Nephron (organoid): ENCODE measurements around the gene KIF4A.

Experiments used
- H3K27ac Mint-ChIP-seq, 3 experiments: 2 replicates each; pipeline ENCODE4 v1.8.0; 2020; ENCODE audit warnings: mixed read lengths in 3 of 3, mild to moderate bottlenecking in 2 of 3, moderate library complexity in 1 of 3
- H3K27me3 Mint-ChIP-seq: 2 replicates; pipeline ENCODE4 v1.8.0; 2021; ENCODE audit warnings: low read depth, mild to moderate bottlenecking, moderate library complexity, mixed read lengths
- H3K36me3 Mint-ChIP-seq: 2 replicates; pipeline ENCODE4 v1.8.0; 2020; ENCODE audit warnings: low read depth, mixed read lengths
- H3K4me1 Mint-ChIP-seq: 2 replicates; pipeline ENCODE4 v1.8.0; 2020; ENCODE audit warnings: mixed read lengths
- H3K4me3 Mint-ChIP-seq, 3 experiments: 2 replicates each; pipeline ENCODE4 v1.8.0; 2020; ENCODE audit warnings: mild to moderate bottlenecking in 3 of 3, mixed read lengths in 3 of 3, moderate library complexity in 2 of 3
- H3K9me3 Mint-ChIP-seq: 2 replicates; pipeline ENCODE4 v1.8.0; 2020; ENCODE audit warnings: mixed read lengths
- TF ChIP-seq, protein P1 (sequence below), 3 experiments: fragments of 200-600 bp; sonication (generic); IDR thresholded peaks; one replicate each; pipeline ENCODE4 v1.5.0; 2021; ENCODE audit warnings: antibody characterized with exemption in 3 of 3; ENCODE audit not compliant: unreplicated experiment in 3 of 3

KIF4A gene

GRCh38 chrX:70411475-70411874 lies 121.6 kb downstream of the KIF4A start:
- H3K4me1 Mint-ChIP-seq: no peaks in the 10 kb centered on the region
- no peaks in the 10 kb centered on the region for H3K27me3 Mint-ChIP-seq
- H3K27ac Mint-ChIP-seq: no peak overlapping the region
- H3K4me3 Mint-ChIP-seq: no peak overlapping the region
- no peaks in the 10 kb centered on the region for H3K9me3 Mint-ChIP-seq
- TF ChIP-seq, protein P1, sequence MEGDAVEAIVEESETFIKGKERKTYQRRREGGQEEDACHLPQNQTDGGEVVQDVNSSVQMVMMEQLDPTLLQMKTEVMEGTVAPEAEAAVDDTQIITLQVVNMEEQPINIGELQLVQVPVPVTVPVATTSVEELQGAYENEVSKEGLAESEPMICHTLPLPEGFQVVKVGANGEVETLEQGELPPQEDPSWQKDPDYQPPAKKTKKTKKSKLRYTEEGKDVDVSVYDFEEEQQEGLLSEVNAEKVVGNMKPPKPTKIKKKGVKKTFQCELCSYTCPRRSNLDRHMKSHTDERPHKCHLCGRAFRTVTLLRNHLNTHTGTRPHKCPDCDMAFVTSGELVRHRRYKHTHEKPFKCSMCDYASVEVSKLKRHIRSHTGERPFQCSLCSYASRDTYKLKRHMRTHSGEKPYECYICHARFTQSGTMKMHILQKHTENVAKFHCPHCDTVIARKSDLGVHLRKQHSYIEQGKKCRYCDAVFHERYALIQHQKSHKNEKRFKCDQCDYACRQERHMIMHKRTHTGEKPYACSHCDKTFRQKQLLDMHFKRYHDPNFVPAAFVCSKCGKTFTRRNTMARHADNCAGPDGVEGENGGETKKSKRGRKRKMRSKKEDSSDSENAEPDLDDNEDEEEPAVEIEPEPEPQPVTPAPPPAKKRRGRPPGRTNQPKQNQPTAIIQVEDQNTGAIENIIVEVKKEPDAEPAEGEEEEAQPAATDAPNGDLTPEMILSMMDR (IDR thresholded peaks at IDR 0.05; ENCODE audit: unreplicated experiment in 3 of 3): no peak
- H3K36me3 Mint-ChIP-seq: peaks cover 5% of the 10 kb centered on the region

DNA sequence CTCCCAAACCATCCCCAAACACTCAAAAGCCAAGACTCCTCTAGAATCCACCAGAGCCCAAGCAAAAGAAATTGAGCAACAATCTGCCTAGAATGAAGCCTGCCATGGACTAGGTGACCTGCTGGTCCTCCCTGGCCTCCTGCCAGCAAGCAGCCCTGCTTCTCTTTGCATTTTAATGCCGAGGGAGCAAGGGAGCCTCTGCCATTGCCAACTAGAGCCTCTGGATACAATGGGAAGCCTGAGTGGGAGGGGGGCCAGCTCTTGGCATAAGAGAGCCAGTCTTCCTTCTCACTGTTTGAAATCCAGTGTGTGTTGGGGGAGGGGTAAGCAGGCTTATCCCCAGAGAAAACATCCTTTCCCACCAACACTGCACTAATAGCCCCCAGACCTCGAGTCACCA lies 131.7 kb downstream of the KIF4A start:
- Mint-ChIP-seq H3K27ac (no peak overlapping the region), H3K4me1 (peaks cover 6% of the 10 kb centered on the region), H3K36me3 (no peaks in the 10 kb centered on the region), H3K9me3 (no peaks in the 10 kb centered on the region), H3K27me3 (peaks cover 14% of the 10 kb centered on the region), H3K4me3 (no peak overlapping the region)
- TF ChIP-seq, protein P1 (IDR thresholded peaks at IDR 0.05; ENCODE audit: unreplicated experiment in 3 of 3): no peak

DNA sequence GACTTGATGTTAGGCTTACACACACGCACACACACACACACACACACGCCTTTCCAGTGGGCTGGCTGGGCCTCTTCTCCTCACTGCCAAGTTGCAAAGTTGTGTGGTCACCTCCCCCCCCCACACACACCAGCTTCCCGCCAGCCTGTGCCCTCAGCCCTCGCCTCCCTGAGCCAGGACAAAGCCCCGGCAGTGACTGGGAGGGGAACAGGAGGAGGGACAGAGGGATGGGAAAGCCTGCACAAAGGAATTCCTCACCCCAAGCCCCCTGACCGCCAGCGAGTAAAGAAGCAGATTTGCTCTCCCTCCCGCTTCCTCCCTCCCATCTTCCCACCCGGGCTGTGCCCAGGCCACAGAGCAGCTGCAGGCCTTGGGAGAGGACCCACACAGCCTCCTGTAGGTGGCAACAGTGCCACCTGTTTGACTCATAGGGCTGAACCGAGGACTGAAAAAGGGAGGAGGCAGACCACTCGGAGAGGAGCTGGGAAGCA lies 133.0 kb downstream of the KIF4A start, which contains the start of gene GDPD2:
TSS of gene GDPD2 (plus strand) at position 464 of the 491 bp plus-strand sequence. CDS start 1,671 bp downstream, outside the sequence.
- Mint-ChIP-seq H3K27ac (peak within 1 kb of the TSS in 2 of 3 experiments; percentile 74 to 79), H3K27me3 (peaks cover 14% of the 10 kb centered on the region)
- TF ChIP-seq, protein P1 (IDR thresholded peaks at IDR 0.05; ENCODE audit: unreplicated experiment in 3 of 3): peak; percentile 22 to 36 (median 27)

GRCh38 chrX:70423936-70424675 lies 134.2 kb downstream of the KIF4A start:
- TF ChIP-seq, protein P1 (IDR thresholded peaks at IDR 0.05; ENCODE audit: unreplicated experiment in 3 of 3): no peak
- Mint-ChIP-seq H3K36me3 (no peaks in the 10 kb centered on the region), H3K4me1 (peaks cover 6% of the 10 kb centered on the region), H3K27ac (peak overlapping the region in 1 of 3 experiments; percentile 34), H3K9me3 (no peaks in the 10 kb centered on the region), H3K4me3 (no peak overlapping the region), H3K27me3 (peaks cover 14% of the 10 kb centered on the region)

More for the DNA sequence above, 133.0 kb downstream of the KIF4A start, which contains the start of gene GDPD2:
- no peaks in the 10 kb centered on the region for H3K36me3 Mint-ChIP-seq
- H3K4me1 Mint-ChIP-seq: peaks cover 6% of the 10 kb centered on the region
- H3K9me3 Mint-ChIP-seq: no peaks in the 10 kb centered on the region
- peak within 1 kb of the TSS; percentile 66 to 74 (median 72) for H3K4me3 Mint-ChIP-seq

DNA sequence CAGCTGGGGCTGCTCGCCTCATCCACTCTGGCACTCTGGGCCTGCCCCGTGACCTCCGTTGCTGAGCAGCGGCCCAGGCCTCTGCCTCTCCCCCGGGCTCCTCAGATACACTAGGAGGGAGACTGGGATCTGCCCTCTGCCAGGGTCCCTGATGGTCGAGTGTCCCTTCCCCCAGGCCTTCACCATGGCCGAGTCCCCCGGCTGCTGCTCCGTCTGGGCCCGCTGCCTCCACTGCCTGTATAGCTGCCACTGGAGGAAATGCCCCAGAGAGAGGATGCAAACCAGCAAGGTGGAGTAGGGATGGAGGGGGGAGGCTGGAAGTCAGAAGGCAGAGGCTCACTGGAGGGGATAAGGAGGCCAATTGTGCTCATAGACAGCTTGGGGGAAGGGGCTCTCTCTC lies 134.9 kb downstream of the KIF4A start:
- Mint-ChIP-seq H3K36me3 (no peaks in the 10 kb centered on the region), H3K27me3 (peaks cover 14% of the 10 kb centered on the region), H3K4me1 (peaks cover 6% of the 10 kb centered on the region), H3K27ac (no peak overlapping the region), H3K4me3 (no peak overlapping the region), H3K9me3 (no peaks in the 10 kb centered on the region)
- TF ChIP-seq, protein P1 (IDR thresholded peaks at IDR 0.05; ENCODE audit: unreplicated experiment in 3 of 3): no peak
